Chondrocyte (in vitro differentiated cells): Measurements from ENCODE around the gene RTL5. TPM values are rescaled to one million over a fixed set of nuclear protein-coding genes. Genes with fewer than 3 reads are reported as not detected.

Source experiments
- DNase-seq: peaks from one replicate; pipeline ENCODE4 v3.0.0; 2021; ENCODE audit warnings: mixed read lengths, low spot score
- H3K27ac Mint-ChIP-seq: one replicate; pipeline ENCODE4 v1.8.0; 2021; ENCODE audit warnings: mild to moderate bottlenecking, moderate library complexity, mixed read lengths; ENCODE audit not compliant: unreplicated experiment
- H3K27me3 Mint-ChIP-seq: 2 replicates; pipeline ENCODE4 v1.8.0; 2021; ENCODE audit warnings: low read depth, mixed read lengths
- H3K36me3 Mint-ChIP-seq: 2 replicates; pipeline ENCODE4 v1.8.0; 2021; ENCODE audit warnings: low read depth, mixed read lengths
- H3K4me1 Mint-ChIP-seq: 2 replicates; pipeline ENCODE4 v1.8.0; 2021; ENCODE audit warnings: low read depth, mild to moderate bottlenecking, mixed read lengths
- H3K4me3 Mint-ChIP-seq: one replicate; pipeline ENCODE4 v1.8.0; 2021; ENCODE audit warnings: mild to moderate bottlenecking, moderate library complexity, mixed read lengths; ENCODE audit not compliant: unreplicated experiment
- H3K9me3 Mint-ChIP-seq: 2 replicates; pipeline ENCODE4 v1.8.0; 2021; ENCODE audit warnings: low read depth, mixed read lengths
- total RNA-seq: library from RNA; stranded (reverse); gene quantifications from 3 replicates; pipeline ENCODE4 v1.2.1, GENCODE V29; 2021
- TF ChIP-seq, protein P1 (sequence below): fragments of 200-600 bp; sonication (generic); IDR thresholded peaks from 2 replicates; pipeline ENCODE4 v1.5.0; 2021; ENCODE audit warnings: antibody characterized with exemption, mild to moderate bottlenecking, moderate library complexity

RTL5 gene
- total RNA-seq, 1 donor from 2014 or later = 14.1 TPM

DNA sequence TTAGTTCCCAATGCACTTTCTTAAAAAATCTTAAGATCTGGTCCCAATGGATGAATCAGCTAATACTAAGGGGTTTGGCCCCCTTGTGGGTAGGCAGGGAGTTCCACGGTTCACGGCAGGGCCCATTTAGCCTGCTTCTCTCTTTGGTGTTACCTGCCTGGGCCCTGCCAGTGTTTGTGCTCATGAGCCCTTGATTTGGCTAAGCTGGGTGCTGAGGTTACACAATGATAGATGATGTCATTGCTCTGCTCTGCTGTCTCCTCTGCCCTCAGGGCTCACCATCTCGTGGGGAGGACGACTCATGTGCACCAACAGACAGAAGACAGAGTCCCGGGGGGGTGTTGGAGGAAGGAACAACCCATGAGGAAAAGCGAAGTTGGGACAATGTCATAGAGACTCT lies 24.4 kb downstream of the RTL5 start:
- Mint-ChIP-seq H3K4me1 (peaks cover 4% of the 10 kb centered on the region), H3K27me3 (no peaks in the 10 kb centered on the region), H3K4me3 (no peak overlapping the region), H3K9me3 (peaks cover 3% of the 10 kb centered on the region), H3K36me3 (no peaks in the 10 kb centered on the region), H3K27ac (no peak overlapping the region)
- DNase-seq = no peak
- TF ChIP-seq, protein P1, sequence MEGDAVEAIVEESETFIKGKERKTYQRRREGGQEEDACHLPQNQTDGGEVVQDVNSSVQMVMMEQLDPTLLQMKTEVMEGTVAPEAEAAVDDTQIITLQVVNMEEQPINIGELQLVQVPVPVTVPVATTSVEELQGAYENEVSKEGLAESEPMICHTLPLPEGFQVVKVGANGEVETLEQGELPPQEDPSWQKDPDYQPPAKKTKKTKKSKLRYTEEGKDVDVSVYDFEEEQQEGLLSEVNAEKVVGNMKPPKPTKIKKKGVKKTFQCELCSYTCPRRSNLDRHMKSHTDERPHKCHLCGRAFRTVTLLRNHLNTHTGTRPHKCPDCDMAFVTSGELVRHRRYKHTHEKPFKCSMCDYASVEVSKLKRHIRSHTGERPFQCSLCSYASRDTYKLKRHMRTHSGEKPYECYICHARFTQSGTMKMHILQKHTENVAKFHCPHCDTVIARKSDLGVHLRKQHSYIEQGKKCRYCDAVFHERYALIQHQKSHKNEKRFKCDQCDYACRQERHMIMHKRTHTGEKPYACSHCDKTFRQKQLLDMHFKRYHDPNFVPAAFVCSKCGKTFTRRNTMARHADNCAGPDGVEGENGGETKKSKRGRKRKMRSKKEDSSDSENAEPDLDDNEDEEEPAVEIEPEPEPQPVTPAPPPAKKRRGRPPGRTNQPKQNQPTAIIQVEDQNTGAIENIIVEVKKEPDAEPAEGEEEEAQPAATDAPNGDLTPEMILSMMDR = no peak

DNA sequence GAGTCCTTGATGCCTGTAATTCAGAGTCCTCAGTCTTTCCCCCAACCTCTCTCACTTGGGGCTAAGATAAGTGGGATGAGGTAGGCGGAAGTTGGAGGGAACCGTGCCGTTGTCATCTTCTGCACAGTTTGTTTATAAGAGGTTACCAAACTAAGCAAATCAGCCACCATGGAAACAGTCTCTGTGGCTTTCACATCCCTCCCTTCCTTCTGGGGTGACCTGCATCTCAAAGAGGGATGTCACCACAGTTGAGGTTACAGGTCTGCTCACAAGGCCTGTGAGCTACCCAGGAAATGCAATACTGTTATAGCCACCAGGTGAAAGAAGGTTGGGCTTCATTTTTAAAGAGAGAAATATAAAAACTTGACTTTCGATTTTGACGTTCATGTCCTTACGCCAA lies 26.3 kb downstream of the RTL5 start:
- Mint-ChIP-seq H3K36me3 (no peaks in the 10 kb centered on the region), H3K9me3 (peaks cover 3% of the 10 kb centered on the region), H3K4me3 (no peak overlapping the region), H3K27ac (no peak overlapping the region), H3K4me1 (peaks cover 7% of the 10 kb centered on the region), H3K27me3 (no peaks in the 10 kb centered on the region)
- TF ChIP-seq, protein P1 = no peak
- DNase-seq = no peak

DNA sequence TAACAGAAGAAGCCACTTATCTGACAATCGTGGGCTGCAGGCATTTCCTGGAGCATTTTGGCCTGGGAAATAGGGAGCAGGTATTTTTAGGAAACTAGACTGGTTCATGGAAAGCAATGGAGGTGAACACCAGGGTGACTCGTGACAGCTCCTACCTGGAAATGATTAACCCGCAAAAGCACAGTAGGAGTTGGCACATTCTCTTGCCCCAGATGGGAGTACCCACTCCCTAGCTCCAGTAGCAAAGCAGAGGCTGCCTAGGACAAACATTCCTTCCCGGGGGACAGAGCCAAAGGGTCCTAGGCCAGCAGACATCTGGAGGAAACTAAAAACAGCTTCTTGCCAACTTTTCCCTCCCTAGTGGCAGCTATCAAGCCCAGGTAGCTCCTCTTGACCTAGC lies 29.0 kb downstream of the RTL5 start:
- Mint-ChIP-seq H3K4me1 (peaks cover 3% of the 10 kb centered on the region), H3K4me3 (no peak overlapping the region), H3K36me3 (no peaks in the 10 kb centered on the region), H3K27ac (no peak overlapping the region), H3K27me3 (no peaks in the 10 kb centered on the region), H3K9me3 (peaks cover 5% of the 10 kb centered on the region)
- TF ChIP-seq, protein P1 = no peak
- no peak for DNase-seq

DNA sequence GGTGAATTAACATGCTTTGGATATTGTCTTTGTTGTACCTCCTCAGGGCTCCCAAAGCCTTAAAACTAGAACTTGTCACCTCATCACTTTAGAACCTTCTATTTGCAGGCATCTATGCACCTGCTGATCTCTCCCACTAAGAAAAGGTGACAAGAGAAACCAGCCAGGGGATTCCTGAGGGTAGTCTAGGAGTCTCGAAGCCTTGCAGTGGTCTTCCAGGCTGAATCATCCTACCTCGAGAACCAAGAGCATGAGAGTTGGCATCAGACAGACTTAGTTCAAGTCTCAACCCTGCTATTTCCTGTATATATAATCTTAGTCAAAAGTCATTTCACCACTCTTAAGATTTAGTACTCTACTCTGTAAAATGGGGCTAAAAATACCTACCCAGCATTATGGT lies 29.6 kb downstream of the RTL5 start:
- TF ChIP-seq, protein P1 = no peak
- no peak for DNase-seq
- peaks cover 2% of the 10 kb centered on the region for H3K9me3 Mint-ChIP-seq
- H3K27ac Mint-ChIP-seq = no peak overlapping the region
- peaks cover 3% of the 10 kb centered on the region for H3K4me1 Mint-ChIP-seq
- H3K36me3 Mint-ChIP-seq = no peaks in the 10 kb centered on the region
- no peak overlapping the region for H3K4me3 Mint-ChIP-seq
- no peaks in the 10 kb centered on the region for H3K27me3 Mint-ChIP-seq

DNA sequence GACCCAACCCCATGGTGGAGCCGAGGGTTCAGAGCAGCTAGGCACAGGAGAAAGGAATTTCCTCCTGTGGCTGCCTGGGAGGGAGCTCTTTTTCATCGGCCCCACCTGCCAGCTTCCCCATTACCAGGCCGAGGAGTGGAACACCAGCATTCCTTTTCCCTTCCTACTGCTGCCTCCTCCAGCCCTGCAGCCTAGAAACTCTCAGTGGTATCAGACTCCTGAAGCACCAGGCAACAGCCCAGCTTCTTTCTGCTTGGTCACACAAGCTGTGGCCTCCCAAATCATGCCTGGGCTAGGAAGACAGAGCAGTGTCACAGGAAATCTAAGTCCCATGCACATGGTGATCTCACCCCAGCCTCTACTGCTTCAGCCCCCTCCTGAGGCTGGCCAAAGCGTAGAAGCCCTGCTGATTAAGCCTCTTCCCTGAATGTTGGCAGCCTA lies 30.1 kb downstream of the RTL5 start:
- no peak overlapping the region for H3K4me3 Mint-ChIP-seq
- H3K27me3 Mint-ChIP-seq = no peaks in the 10 kb centered on the region
- TF ChIP-seq, protein P1 = no peak
- H3K27ac Mint-ChIP-seq = no peak overlapping the region
- peaks cover 3% of the 10 kb centered on the region for H3K4me1 Mint-ChIP-seq
- H3K36me3 Mint-ChIP-seq = no peaks in the 10 kb centered on the region
- DNase-seq = no peak
- H3K9me3 Mint-ChIP-seq = peaks cover 2% of the 10 kb centered on the region
